CD4-positive, alpha-beta T cell (primary cell): ENCODE measurements around the gene PRKCB. TPM values are rescaled to one million over a fixed set of nuclear protein-coding genes. Genes with fewer than 3 reads are reported as not detected.

Source experiments
- ATAC-seq: fragments of 200-7000 bp; cut with Tn5 transposase; one replicate; pipeline ENCODE4 v1.10.0; 2022; ENCODE audit warnings: mild to moderate bottlenecking; ENCODE audit not compliant: poor library complexity
- CTCF ChIA-PET: fragments of 350-600 bp; sonication (Branson Sonifier 250); formaldehyde crosslinking; loops from one replicate; lab custom pipeline; 2021; ENCODE audit warnings: antibody characterized with exemption, inconsistent platforms; lab: Charles Lee
- POLR2A ChIA-PET: fragments of 350-600 bp; sonication (Branson Sonifier 250); formaldehyde crosslinking; loops from one replicate; lab custom pipeline; 2021; ENCODE audit warnings: antibody characterized with exemption, inconsistent platforms; lab: Charles Lee
- DNase-seq, 14 experiments: peaks; one replicate each; pipeline ENCODE4 v3.0.0-alpha.2; 2013 to 2020; ENCODE audit warnings: mixed read lengths in 2 of 14
- H3K27ac ChIP-seq, 2 donors: one replicate each; pipeline versions ENCODE4 v1.5.1 to v1.7.0; 2013; ENCODE audit warnings: low read length in 2 of 2, low read depth in 1 of 2, mild to moderate bottlenecking in 1 of 2
- H3K27me3 ChIP-seq, 2 experiments: 1 replicate in 1 of 2; 2 replicates in 1 of 2; pipeline versions ENCODE4 v1.6.1 to v1.7.0; 2013; ENCODE audit warnings: low read length in 2 of 2, control low read depth in 1 of 2, mild to moderate bottlenecking in 1 of 2, moderate library complexity in 1 of 2; ENCODE audit not compliant: insufficient read depth in 2 of 2, control insufficient read depth in 1 of 2
- H3K36me3 ChIP-seq: one replicate; pipeline ENCODE4 v1.6.1; 2013; ENCODE audit warnings: low read length, control low read depth; ENCODE audit not compliant: insufficient read depth
- H3K4me1 ChIP-seq: one replicate; pipeline ENCODE4 v1.6.1; 2013; ENCODE audit warnings: low read length, control low read depth; ENCODE audit not compliant: insufficient read depth
- H3K4me3 ChIP-seq: one replicate; pipeline ENCODE4 v1.5.1; 2013; ENCODE audit warnings: mild to moderate bottlenecking, low read length, moderate library complexity
- H3K9me3 ChIP-seq, 2 experiments: 1 replicate in 1 of 2; 2 replicates in 1 of 2; pipeline versions ENCODE4 v1.6.1 to v1.7.0; 2013; ENCODE audit warnings: low read length in 2 of 2, mild to moderate bottlenecking in 2 of 2, control low read depth in 1 of 2, moderate library complexity in 1 of 2; ENCODE audit not compliant: control insufficient read depth in 1 of 2, insufficient read depth in 1 of 2
- H3K27ac Mint-ChIP-seq: one replicate; pipeline ENCODE4 v1.8.0; 2020; ENCODE audit warnings: mixed read lengths
- H3K27me3 Mint-ChIP-seq: one replicate; pipeline ENCODE4 v1.8.0; 2021; ENCODE audit warnings: mixed read lengths
- H3K36me3 Mint-ChIP-seq: one replicate; pipeline ENCODE4 v1.8.0; 2021; ENCODE audit warnings: low read depth, mixed read lengths
- H3K4me1 Mint-ChIP-seq: one replicate; pipeline ENCODE4 v1.8.0; 2021; ENCODE audit warnings: low read depth, mixed read lengths
- H3K4me3 Mint-ChIP-seq: one replicate; pipeline ENCODE4 v1.8.0; 2020; ENCODE audit warnings: mild to moderate bottlenecking, mixed read lengths
- H3K9me3 Mint-ChIP-seq: one replicate; pipeline ENCODE4 v1.8.0; 2020; ENCODE audit warnings: mixed read lengths
- intact Hi-C, 2 experiments: fragments of 100-400 bp; cut with DNase I in 1 of 2; cut with micrococcal nuclease in 1 of 2; formaldehyde crosslinking; loops; one replicate each; pipeline versions ENCODE4 v1.15.1 to v1.9.0; 2023 to 2025; cut with DNase I, micrococcal nuclease
- total RNA-seq, 174 experiments: library from RNA in 2 of 174; stranded (reverse) in 2 of 174; gene quantifications; one replicate each; pipeline ENCODE4 v1.2.3 and lab custom pipeline; 2021 to 2026
- TF ChIP-seq, protein P1 (sequence below): fragments of 200-600 bp; IDR thresholded peaks from one replicate; pipeline ENCODE4 v1.8.0; 2022; ENCODE audit warnings: antibody characterized with exemption, mild to moderate bottlenecking

Gene PRKCB
- total RNA-seq, 2 experiments from 2014 or later, result 64.7 TPM

DNA sequence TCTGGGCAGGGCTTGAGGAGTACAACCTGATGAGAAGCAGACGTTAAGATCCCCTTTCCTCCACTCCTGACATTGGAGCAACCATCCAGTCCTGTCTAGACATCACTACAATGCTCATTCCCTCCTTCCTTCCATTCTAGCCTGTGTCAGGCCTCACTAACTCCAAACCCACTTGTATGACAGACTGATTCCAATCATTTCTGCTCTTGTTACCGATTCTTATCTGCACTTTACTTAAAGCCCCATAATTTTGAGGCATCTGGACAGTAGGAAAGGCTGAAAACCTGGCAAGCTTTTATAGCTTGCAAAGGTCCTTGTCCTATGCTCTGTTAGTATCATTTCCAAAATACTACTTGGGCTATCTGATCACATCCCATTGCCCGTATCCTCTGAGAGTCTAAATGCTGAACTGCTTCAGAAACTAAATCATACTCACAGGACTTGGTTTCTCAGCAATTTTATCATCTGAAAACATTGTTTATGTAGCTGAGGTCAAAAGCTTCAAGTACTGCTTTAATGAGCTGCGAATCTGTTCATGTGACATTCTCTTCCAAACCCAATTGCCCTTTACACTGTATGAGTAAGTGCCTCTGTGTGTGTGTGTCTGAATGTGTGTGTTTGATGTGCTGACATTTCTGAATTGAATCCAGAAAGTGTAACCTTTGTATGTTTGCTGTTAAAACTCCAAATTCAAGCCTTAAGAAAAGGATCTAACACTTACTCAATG, 363.2 kb downstream of the PRKCB start:
- Histone ChIP-seq H3K27ac (no peak overlapping the region), H3K9me3 (no peaks in the 10 kb centered on the region), H3K36me3 (peaks cover 30% of the 10 kb centered on the region), H3K4me1 (no peaks in the 10 kb centered on the region), H3K27me3 (no peaks in the 10 kb centered on the region), H3K4me3 (no peak overlapping the region)
- Mint-ChIP-seq H3K4me1 (no peaks in the 10 kb centered on the region), H3K27ac (no peak overlapping the region), H3K9me3 (no peaks in the 10 kb centered on the region), H3K4me3 (no peak overlapping the region), H3K27me3 (no peaks in the 10 kb centered on the region), H3K36me3 (peaks cover 87% of the 10 kb centered on the region)
- TF ChIP-seq, protein P1, sequence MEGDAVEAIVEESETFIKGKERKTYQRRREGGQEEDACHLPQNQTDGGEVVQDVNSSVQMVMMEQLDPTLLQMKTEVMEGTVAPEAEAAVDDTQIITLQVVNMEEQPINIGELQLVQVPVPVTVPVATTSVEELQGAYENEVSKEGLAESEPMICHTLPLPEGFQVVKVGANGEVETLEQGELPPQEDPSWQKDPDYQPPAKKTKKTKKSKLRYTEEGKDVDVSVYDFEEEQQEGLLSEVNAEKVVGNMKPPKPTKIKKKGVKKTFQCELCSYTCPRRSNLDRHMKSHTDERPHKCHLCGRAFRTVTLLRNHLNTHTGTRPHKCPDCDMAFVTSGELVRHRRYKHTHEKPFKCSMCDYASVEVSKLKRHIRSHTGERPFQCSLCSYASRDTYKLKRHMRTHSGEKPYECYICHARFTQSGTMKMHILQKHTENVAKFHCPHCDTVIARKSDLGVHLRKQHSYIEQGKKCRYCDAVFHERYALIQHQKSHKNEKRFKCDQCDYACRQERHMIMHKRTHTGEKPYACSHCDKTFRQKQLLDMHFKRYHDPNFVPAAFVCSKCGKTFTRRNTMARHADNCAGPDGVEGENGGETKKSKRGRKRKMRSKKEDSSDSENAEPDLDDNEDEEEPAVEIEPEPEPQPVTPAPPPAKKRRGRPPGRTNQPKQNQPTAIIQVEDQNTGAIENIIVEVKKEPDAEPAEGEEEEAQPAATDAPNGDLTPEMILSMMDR, result no peak
- ATAC-seq (no peak), DNase-seq (no peak)
- intact Hi-C loops, result no loop called here
- CTCF ChIA-PET, result no interaction called here
- POLR2A ChIA-PET, result no interaction called here

DNA sequence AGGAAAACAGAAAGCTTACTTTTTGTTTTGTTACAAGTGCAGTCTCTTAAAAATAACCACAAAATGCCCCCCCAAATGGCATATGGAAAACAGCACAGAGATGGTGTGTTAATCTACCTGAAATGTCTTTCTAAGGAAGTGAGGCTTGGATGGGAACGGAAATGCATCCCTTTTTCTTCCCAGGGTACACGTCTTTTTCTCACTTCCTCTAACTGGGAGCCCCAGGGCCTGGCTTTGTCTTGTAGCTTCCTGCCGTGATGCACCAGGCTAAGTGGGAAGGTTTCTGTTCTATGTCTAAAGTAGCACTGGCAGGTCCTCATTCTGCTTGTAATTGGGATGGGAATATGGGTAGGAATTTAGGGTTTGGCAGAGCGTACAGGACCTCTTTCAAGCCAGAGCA, 367.9 kb downstream of the PRKCB start:
- Histone ChIP-seq H3K36me3 (peaks cover 36% of the 10 kb centered on the region), H3K4me3 (no peak overlapping the region), H3K27me3 (no peaks in the 10 kb centered on the region), H3K9me3 (no peaks in the 10 kb centered on the region), H3K27ac (no peak overlapping the region), H3K4me1 (no peaks in the 10 kb centered on the region)
- Mint-ChIP-seq H3K9me3 (no peaks in the 10 kb centered on the region), H3K27me3 (no peaks in the 10 kb centered on the region), H3K4me1 (no peaks in the 10 kb centered on the region), H3K4me3 (no peak overlapping the region), H3K27ac (no peak overlapping the region), H3K36me3 (peaks cover 85% of the 10 kb centered on the region)
- POLR2A ChIA-PET, result no interaction called here
- DNase-seq (no peak), ATAC-seq (no peak)
- TF ChIP-seq, protein P1, result no peak
- intact Hi-C loops, result no loop called here
- CTCF ChIA-PET, result no interaction called here

DNA sequence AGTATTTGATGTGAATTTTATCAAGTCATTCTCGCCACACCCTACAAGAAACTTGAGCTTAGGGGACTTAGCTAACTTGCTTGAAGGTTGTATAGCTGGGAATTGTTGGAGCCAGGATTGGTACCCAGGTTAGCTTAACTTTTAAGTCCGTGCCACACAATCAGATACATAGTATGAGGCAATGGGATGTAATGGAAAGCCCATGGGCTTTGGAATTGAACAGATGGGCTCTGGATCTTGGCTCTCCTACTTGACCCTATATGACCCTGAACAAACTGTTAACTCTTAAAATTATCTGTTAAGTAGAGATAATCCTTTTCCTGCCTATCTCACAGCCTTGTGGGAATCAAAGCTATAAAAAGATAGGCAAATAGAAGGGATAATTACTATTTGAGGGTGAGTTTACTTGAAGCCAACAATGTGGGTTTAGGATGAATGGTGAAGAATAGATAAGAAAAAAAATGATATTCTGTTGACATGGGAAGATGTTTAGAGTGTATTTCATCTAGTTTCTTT, 368.4 kb downstream of the PRKCB start:
- POLR2A ChIA-PET, result no interaction called here
- peaks cover 38% of the 10 kb centered on the region for H3K36me3 ChIP-seq

More for the DNA sequence above, 368.4 kb downstream of the PRKCB start:
- no peaks in the 10 kb centered on the region for H3K27me3 ChIP-seq
- DNase-seq (no peak), ATAC-seq (no peak)
- no peak overlapping the region for H3K4me3 ChIP-seq
- H3K4me3 Mint-ChIP-seq, result no peak overlapping the region
- no peaks in the 10 kb centered on the region for H3K27me3 Mint-ChIP-seq
- no peaks in the 10 kb centered on the region for H3K4me1 Mint-ChIP-seq
- no peak overlapping the region for H3K27ac Mint-ChIP-seq
- H3K27ac ChIP-seq, result no peak overlapping the region
- intact Hi-C loops, result no loop called here
- H3K4me1 ChIP-seq, result no peaks in the 10 kb centered on the region
- H3K36me3 Mint-ChIP-seq, result peaks cover 85% of the 10 kb centered on the region
- CTCF ChIA-PET, result no interaction called here
- no peaks in the 10 kb centered on the region for H3K9me3 ChIP-seq
- TF ChIP-seq, protein P1, result no peak
- no peaks in the 10 kb centered on the region for H3K9me3 Mint-ChIP-seq
